Immature natural killer cell (primary cell): Measurements from ENCODE around the gene TSFM. TPM values are rescaled to one million over a fixed set of nuclear protein-coding genes. Genes with fewer than 3 reads are reported as not detected.

Experiments
- DNase-seq, 3 donors: peaks; one replicate each; pipeline ENCODE4 v3.0.0; 2022; ENCODE audit warnings: mixed read lengths in 1 of 3
- H3K27ac Mint-ChIP-seq, 6 donors: one replicate each; pipeline ENCODE4 v1.8.0; 2020; ENCODE audit warnings: mixed read lengths in 6 of 6, mild to moderate bottlenecking in 5 of 6, inconsistent platforms in 4 of 6, moderate library complexity in 3 of 6
- H3K27me3 Mint-ChIP-seq, 3 donors: one replicate each; pipeline ENCODE4 v1.8.0; 2020 to 2021; ENCODE audit warnings: low read depth in 3 of 3, mild to moderate bottlenecking in 3 of 3, mixed read lengths in 3 of 3, moderate library complexity in 3 of 3, inconsistent platforms in 1 of 3
- H3K36me3 Mint-ChIP-seq, 3 donors: one replicate each; pipeline ENCODE4 v1.8.0; 2020; ENCODE audit warnings: mixed read lengths in 3 of 3, inconsistent platforms in 2 of 3, mild to moderate bottlenecking in 2 of 3
- H3K4me1 Mint-ChIP-seq, 2 donors: one replicate each; pipeline ENCODE4 v1.8.0; 2020; ENCODE audit warnings: inconsistent platforms in 2 of 2, mild to moderate bottlenecking in 2 of 2, mixed read lengths in 2 of 2, moderate library complexity in 1 of 2
- H3K4me3 Mint-ChIP-seq, 5 donors: one replicate each; pipeline ENCODE4 v1.8.0; 2020; ENCODE audit warnings: mild to moderate bottlenecking in 5 of 5, mixed read lengths in 5 of 5, inconsistent platforms in 3 of 5, moderate library complexity in 3 of 5
- H3K9me3 Mint-ChIP-seq, 6 donors: one replicate each; pipeline ENCODE4 v1.8.0; 2020; ENCODE audit warnings: mild to moderate bottlenecking in 6 of 6, mixed read lengths in 6 of 6, inconsistent platforms in 4 of 6, moderate library complexity in 3 of 6
- polyA plus RNA-seq, 3 donors: library from polyadenylated mRNA; unstranded; fragments of 300-500 nt; fragmentation: Illumina TruSeq; gene quantifications; one replicate each; pipeline ENCODE4 v1.2.3, GENCODE V29; 2021

The TSFM gene
- polyA plus RNA-seq, 3 donors from 2014 or later: 22.2 to 38.6 (median 23.4) TPM

GRCh38 chr12:57845478-57846284, 63.1 kb downstream of the TSFM start:
- peak overlapping the region; percentile 85 to 90 (median 89) for H3K4me3 Mint-ChIP-seq
- DNase-seq: peak; percentile 73 to 80 (median 77)
- peaks cover 48 to 54% of the 10 kb centered on the region in 2 donors for H3K4me1 Mint-ChIP-seq
- H3K27ac Mint-ChIP-seq: peak overlapping the region; percentile 79 to 93 (median 88)
- no peaks in the 10 kb centered on the region for H3K36me3 Mint-ChIP-seq
- peaks cover 5 to 19% (median 14%) of the 10 kb centered on the region in 3 donors for H3K27me3 Mint-ChIP-seq
- no peaks in the 10 kb centered on the region for H3K9me3 Mint-ChIP-seq

- peaks cover 43 to 48% of the 10 kb centered on the region in 2 donors for H3K4me1 Mint-ChIP-seq
- no peaks in the 10 kb centered on the region for H3K36me3 Mint-ChIP-seq
- no peaks in the 10 kb centered on the region for H3K9me3 Mint-ChIP-seq
- no peak for DNase-seq
- H3K27ac Mint-ChIP-seq: peak overlapping the region in 4 of 6 donors; percentile 46 to 72 (median 65)
- H3K27me3 Mint-ChIP-seq: peaks cover 5 to 19% (median 14%) of the 10 kb centered on the region in 3 donors
- peak overlapping the region; percentile 69 to 89 (median 88) for H3K4me3 Mint-ChIP-seq
These were observed 63.6 kb downstream of the TSFM start for GRCh38 chr12:57846285-57846576.

GRCh38 chr12:57846577-57847319, 64.2 kb downstream of the TSFM start, which contains the start of gene CTDSP2:
Gene CTDSP2 (minus strand): TSS chr12:57846729. CDS start chr12:57846435, 294 bp downstream.
- H3K9me3 Mint-ChIP-seq: no peaks in the 10 kb centered on the region
- H3K4me3 Mint-ChIP-seq: peak within 1 kb of the TSS; percentile 83 to 89 (median 88)
- H3K36me3 Mint-ChIP-seq: no peaks in the 10 kb centered on the region
- H3K4me1 Mint-ChIP-seq: peaks cover 38 to 43% of the 10 kb centered on the region in 2 donors
- peak; percentile 74 to 78 (median 78) for DNase-seq
- H3K27ac Mint-ChIP-seq: peak within 1 kb of the TSS; percentile 75 to 87 (median 82)
- peaks cover 5 to 20% (median 16%) of the 10 kb centered on the region in 3 donors for H3K27me3 Mint-ChIP-seq

Other genes with a start within 250 kb of the TSFM start
- gene DCTN2, start 235.6 kb upstream of the TSFM start, polyA plus RNA-seq: 10 to 100 TPM; 90.2 to 99.0 (median 93.8) TPM
- not detected for gene KIF5A, start 232.7 kb upstream of the TSFM start, polyA plus RNA-seq
- gene PIP4K2C, start 191.6 kb upstream of the TSFM start, polyA plus RNA-seq: 10 to 100 TPM; 33.0 to 61.8 (median 54.1) TPM
- gene DTX3, start 178.0 kb upstream of the TSFM start, polyA plus RNA-seq: 10 to 100 TPM in 1 of 3 donors, 1 to 10 TPM in 2; 8.1 to 20.2 (median 9.5) TPM
- gene ARHGEF25, start 171.4 kb upstream of the TSFM start, polyA plus RNA-seq: under 1 TPM in 1 of 3 donors, not detected in 2; 0.27 TPM
- not detected for gene B4GALNT1, start 149.6 kb upstream of the TSFM start, polyA plus RNA-seq
- 100 to 1,000 TPM in 1 of 3 donors, 10 to 100 TPM in 2; 54.2 to 111 (median 59.5) TPM for gene OS9, start 88.7 kb upstream of the TSFM start, polyA plus RNA-seq
- 10 to 100 TPM in 1 of 3 donors, 1 to 10 TPM in 2; 1.4 to 10.5 (median 3.2) TPM for gene AGAP2, start 44.0 kb upstream of the TSFM start, polyA plus RNA-seq
- gene TSPAN31, start 37.7 kb upstream of the TSFM start, polyA plus RNA-seq: 100 to 1,000 TPM in 1 of 3 donors, 10 to 100 TPM in 2; 62.1 to 103 (median 72.6) TPM
- 100 to 1,000 TPM in 1 of 3 donors, 10 to 100 TPM in 2; 68.7 to 133 (median 75.6) TPM for gene CDK4, start 30.5 kb upstream of the TSFM start, polyA plus RNA-seq
- 1 to 10 TPM; 1.7 to 4.4 (median 3.7) TPM for gene MARCHF9, start 27.7 kb upstream of the TSFM start, polyA plus RNA-seq
- not detected for gene CYP27B1, start 15.7 kb upstream of the TSFM start, polyA plus RNA-seq
- 10 to 100 TPM in 1 of 3 donors, 1 to 10 TPM in 2; 3.5 to 11.8 (median 6.7) TPM for gene METTL1, start 10.7 kb upstream of the TSFM start, polyA plus RNA-seq
- gene EEF1AKMT3, start 10.2 kb upstream of the TSFM start, polyA plus RNA-seq: 1 to 10 TPM; 1.3 to 3.4 (median 2.8) TPM
- under 1 TPM in 2 of 3 donors, not detected in 1; 0.40 to 0.95 TPM for gene AVIL, start 35.9 kb downstream of the TSFM start, polyA plus RNA-seq
- gene CTDSP2, start 63.9 kb downstream of the TSFM start, polyA plus RNA-seq: 10 to 100 TPM; 30.6 to 51.8 (median 36.5) TPM
- 10 to 100 TPM; 17.3 to 23.8 (median 19.3) TPM for gene ATP23, start 158.8 kb downstream of the TSFM start, polyA plus RNA-seq